ENCODE results near the gene FKBP1A. TPM values are rescaled to one million over a fixed set of nuclear protein-coding genes. Genes with fewer than 3 reads are reported as not detected.

Gene FKBP1A
- total and polyA plus RNA-seq, 2 donors (not counting 3 experiments of a cell fraction or from before 2014, with no cell fraction given): 968 to 1,972 TPM

GRCh38 chr20:1371202-1371782, 21.6 kb downstream of the FKBP1A start:
- intact Hi-C loops (cut with micrococcal nuclease): no loop called here
- CTCF ChIA-PET: interaction anchor here (1.0 to 2.0 kb wide), 6 partner anchors 9 to 66 kb away, joined by 4 to 8 read pairs (median 4); no protein-coding TSS in a partner anchor
- BruUV-seq (replicated peaks): no TSS peak

More at GRCh38 chr20:1371202-1371782, 21.6 kb downstream of the FKBP1A start:
- Histone ChIP-seq H3K27me3 (ENCODE audit: control insufficient read depth in 2 of 2, insufficient read depth in 2 of 2, low read length in 2 of 2) (no peaks in the 10 kb centered on the region), H3K36me3 (ENCODE audit: control insufficient read depth in 2 of 2, extremely low read depth in 1 of 2, insufficient read depth in 2 of 2, low read length in 2 of 2) (peaks cover 25% of the 10 kb centered on the region in 2 experiments), H3K9me1 (replicated peaks; ENCODE audit: control insufficient read depth, extremely low read depth, insufficient read depth, low read length) (no peaks in the 10 kb centered on the region), H4K20me1 (replicated peaks; ENCODE audit: control insufficient read depth, extremely low read depth, insufficient read depth, low read length) (peaks cover 3% of the 10 kb centered on the region), H3K4me2 (ENCODE audit: insufficient read depth, low read length) (no peak overlapping the region), H3K79me2 (ENCODE audit: control insufficient read depth, insufficient read depth, low read length) (peaks cover 78% of the 10 kb centered on the region), H3K9me3 (replicated peaks; ENCODE audit: control insufficient read depth, insufficient read depth, low read length) (no peaks in the 10 kb centered on the region), H3K27ac (ENCODE audit: insufficient read depth, low read depth, low read length) (no peak overlapping the region), H3K4me3 (replicated peaks in 1 of 3; ENCODE audit: insufficient read depth in 1 of 3, low read depth in 1 of 3, low read length in 3 of 3) (no peak overlapping the region), H3K4me1 (ENCODE audit: control insufficient read depth, extremely low read depth, insufficient read depth, low read length) (peaks cover 69% of the 10 kb centered on the region), H2AFZ (ENCODE audit: low read depth, low read length) (no peak overlapping the region), H3K9ac (replicated peaks; ENCODE audit: extremely low read depth, insufficient read depth, low read length) (no peak overlapping the region)
- POLR2A ChIA-PET: no interaction called here
- FAIRE-seq (no peak), DNase-seq (ENCODE audit: low read depth, low spot score) (no peak)
- no peak for TF ChIP-seq JUN (IDR thresholded peaks at IDR 0.05; ENCODE audit: borderline replicate concordance, insufficient read depth, insufficient read length, low read depth)
- no peak for TF ChIP-seq GATA2 (IDR thresholded peaks at IDR 0.05; ENCODE audit: insufficient read depth, insufficient read length, low read depth, low read length)
- TF ChIP-seq, protein P1, sequence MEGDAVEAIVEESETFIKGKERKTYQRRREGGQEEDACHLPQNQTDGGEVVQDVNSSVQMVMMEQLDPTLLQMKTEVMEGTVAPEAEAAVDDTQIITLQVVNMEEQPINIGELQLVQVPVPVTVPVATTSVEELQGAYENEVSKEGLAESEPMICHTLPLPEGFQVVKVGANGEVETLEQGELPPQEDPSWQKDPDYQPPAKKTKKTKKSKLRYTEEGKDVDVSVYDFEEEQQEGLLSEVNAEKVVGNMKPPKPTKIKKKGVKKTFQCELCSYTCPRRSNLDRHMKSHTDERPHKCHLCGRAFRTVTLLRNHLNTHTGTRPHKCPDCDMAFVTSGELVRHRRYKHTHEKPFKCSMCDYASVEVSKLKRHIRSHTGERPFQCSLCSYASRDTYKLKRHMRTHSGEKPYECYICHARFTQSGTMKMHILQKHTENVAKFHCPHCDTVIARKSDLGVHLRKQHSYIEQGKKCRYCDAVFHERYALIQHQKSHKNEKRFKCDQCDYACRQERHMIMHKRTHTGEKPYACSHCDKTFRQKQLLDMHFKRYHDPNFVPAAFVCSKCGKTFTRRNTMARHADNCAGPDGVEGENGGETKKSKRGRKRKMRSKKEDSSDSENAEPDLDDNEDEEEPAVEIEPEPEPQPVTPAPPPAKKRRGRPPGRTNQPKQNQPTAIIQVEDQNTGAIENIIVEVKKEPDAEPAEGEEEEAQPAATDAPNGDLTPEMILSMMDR (IDR thresholded peaks at IDR 0.05; ENCODE audit: extremely low read depth in 1 of 2, insufficient read depth in 1 of 2, low read depth in 1 of 2, low read length in 2 of 2): no peak
- no peak for TF ChIP-seq EZH2 (IDR thresholded peaks at IDR 0.05; ENCODE audit: borderline replicate concordance, low read depth, low read length, severe bottlenecking)
- TF ChIP-seq, protein P2, sequence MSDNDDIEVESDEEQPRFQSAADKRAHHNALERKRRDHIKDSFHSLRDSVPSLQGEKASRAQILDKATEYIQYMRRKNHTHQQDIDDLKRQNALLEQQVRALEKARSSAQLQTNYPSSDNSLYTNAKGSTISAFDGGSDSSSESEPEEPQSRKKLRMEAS (IDR thresholded peaks at IDR 0.05; ENCODE audit: insufficient read depth, insufficient read length): no peak
- TF ChIP-seq POLR2AphosphoS5 (IDR thresholded peaks at IDR 0.05; ENCODE audit: insufficient read depth, low read depth, low read length): no peak
- no peak for TF ChIP-seq POLR2A (IDR thresholded peaks at IDR 0.05; ENCODE audit: low read depth, low read length)
- TF ChIP-seq MYC (IDR thresholded peaks at IDR 0.05; ENCODE audit: low read depth, low read length): no peak
- no peak for TF ChIP-seq FOS (IDR thresholded peaks at IDR 0.05; ENCODE audit: borderline replicate concordance, insufficient read depth, low read length)
- dilution Hi-C loops (cut with MboI; ENCODE audit: extremely low pct_ligation_motif_present, low sequenced_read_pairs): no loop called here

All from endothelial cell of umbilical vein (primary cell).